Suprapubic skin (tissue), 4 donors: ENCODE results near the gene RABAC1.

Source experiments
- EP300 ChIP-seq: sonication (generic); formaldehyde crosslinking; IDR thresholded peaks from one replicate; pipeline ENCODE4 v1.6.1; 2017; ENCODE audit warnings: antibody characterized with exemption
- POLR2A ChIP-seq, 2 donors: fragments of 450-650 bp; IDR thresholded peaks; one replicate each; pipeline ENCODE4 v1.6.1; 2017; ENCODE audit warnings: antibody characterized with exemption in 2 of 2, mild to moderate bottlenecking in 2 of 2, moderate library complexity in 2 of 2
- POLR2AphosphoS5 ChIP-seq, 3 donors: sonication (generic); formaldehyde crosslinking; IDR thresholded peaks; one replicate each; pipeline ENCODE4 v1.6.1; 2017; ENCODE audit warnings: antibody characterized with exemption in 3 of 3
- TF ChIP-seq, protein P1 (sequence below), 2 donors: fragments of 200-600 bp in 1 of 2; fragments of 450-650 bp in 1 of 2; sonication (generic) in 1 of 2; IDR thresholded peaks; one replicate each; pipeline ENCODE4 v1.5.1; 2016 to 2019; ENCODE audit warnings: antibody characterized with exemption in 2 of 2, mild to moderate bottlenecking in 1 of 2, moderate library complexity in 1 of 2

DNA sequence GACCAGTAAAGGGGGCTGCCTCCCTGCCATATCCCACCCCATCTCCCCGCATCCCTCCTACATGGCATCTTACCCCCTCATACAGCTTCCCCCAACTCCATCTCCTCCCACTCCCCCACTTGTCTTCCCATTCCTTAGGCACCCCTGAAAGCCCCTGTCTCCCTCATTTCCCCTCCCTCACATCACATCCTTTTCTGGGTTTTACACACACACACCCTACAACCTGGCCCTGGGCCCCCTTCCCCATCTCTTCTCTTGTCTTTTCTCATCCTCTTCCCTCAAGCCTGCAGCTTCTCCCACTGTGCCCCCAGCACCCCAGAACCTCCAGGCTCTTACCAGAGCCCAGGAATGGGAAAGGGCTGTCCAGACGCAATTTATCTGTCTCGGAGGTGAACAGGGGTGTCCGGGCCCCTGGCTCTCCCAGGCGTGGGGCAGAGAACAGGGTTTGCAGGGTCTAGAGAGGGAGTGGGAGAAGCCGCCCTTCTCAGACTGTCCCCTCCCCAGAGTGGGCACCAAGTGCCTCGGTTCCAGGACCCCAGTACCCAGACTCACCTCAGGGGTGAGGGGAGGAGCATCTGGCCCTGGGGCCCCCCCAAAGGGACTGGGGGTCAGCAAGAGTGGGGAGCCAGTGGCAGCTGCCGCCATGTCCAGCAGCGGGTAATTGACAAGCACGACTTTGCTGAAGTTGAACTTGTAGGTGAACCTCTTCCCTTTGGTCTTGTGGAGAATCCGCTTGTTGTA, 50.2 kb downstream of the RABAC1 start:
- TF ChIP-seq, protein P1, sequence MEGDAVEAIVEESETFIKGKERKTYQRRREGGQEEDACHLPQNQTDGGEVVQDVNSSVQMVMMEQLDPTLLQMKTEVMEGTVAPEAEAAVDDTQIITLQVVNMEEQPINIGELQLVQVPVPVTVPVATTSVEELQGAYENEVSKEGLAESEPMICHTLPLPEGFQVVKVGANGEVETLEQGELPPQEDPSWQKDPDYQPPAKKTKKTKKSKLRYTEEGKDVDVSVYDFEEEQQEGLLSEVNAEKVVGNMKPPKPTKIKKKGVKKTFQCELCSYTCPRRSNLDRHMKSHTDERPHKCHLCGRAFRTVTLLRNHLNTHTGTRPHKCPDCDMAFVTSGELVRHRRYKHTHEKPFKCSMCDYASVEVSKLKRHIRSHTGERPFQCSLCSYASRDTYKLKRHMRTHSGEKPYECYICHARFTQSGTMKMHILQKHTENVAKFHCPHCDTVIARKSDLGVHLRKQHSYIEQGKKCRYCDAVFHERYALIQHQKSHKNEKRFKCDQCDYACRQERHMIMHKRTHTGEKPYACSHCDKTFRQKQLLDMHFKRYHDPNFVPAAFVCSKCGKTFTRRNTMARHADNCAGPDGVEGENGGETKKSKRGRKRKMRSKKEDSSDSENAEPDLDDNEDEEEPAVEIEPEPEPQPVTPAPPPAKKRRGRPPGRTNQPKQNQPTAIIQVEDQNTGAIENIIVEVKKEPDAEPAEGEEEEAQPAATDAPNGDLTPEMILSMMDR (IDR thresholded peaks at IDR 0.05): no peak
- no peak for TF ChIP-seq EP300
- no peak for TF ChIP-seq POLR2AphosphoS5 (IDR thresholded peaks at IDR 0.05)
- TF ChIP-seq POLR2A (IDR thresholded peaks at IDR 0.05): no peak
